Raji (cell line): ENCODE measurements around the gene PRM2.
A peak's percentile ranks its signal among the peaks of the same experiment; 100 is the strongest.

ENCODE experiments used
- POLR2A ChIP-seq: IDR thresholded peaks from 2 replicates; pipeline ENCODE4 v1.6.1; 2011; ENCODE audit warnings: low read depth, low read length, control low read depth; ENCODE audit not compliant: insufficient read depth

PRM2 gene

DNA sequence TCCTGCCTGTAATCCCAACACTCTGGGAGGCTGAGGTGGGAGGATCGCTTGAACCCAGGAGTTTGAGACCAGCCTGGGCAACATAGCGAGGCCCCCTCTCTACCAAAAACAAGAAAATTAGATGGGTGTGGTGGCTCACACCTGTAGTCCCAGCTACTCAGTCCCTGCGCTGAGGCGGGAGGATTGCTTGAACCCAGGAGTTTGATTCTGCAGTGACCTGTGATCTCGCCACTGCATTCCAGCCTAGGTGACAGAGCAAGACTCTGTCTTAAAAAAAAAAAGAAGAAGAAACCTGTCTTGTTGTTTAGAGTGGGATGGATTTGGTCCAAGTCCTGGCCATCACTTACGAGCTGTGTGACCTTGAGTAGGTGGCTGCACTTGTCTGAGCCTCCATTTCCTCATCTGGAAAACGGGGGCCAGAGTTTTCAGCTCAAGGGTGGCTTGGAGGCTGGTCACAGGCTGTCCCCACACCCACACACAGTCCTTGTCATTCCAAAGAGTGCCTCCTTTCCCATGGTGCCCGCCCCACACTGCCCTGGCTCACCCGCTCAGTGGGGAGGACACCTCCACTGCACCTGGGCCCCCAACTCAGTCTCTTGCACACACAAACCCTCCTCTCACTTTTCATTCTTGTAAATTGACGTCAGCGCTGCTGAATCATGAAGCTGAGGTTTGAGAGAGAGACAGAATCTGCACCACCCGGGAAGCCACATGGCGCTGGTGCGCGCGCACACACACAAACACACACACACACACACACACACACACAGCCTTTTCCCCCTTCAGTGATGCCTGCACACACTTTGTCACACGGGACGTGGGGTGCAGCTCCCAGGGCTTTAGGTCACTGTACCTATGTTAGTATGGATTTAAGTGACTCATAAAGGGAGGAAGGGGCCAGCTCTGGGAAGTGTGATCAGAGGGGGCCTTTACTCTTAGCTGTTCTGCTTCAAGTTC lies 24.5 kb downstream of the PRM2 start:
- peak; percentile 42 for TF ChIP-seq POLR2A

- TF ChIP-seq POLR2A: no peak; the same call in 1 of the 2 replicates
Observed at GRCh38 chr16:11250786-11251524, 25.3 kb downstream of the PRM2 start.

- peak; percentile 48; the same call in 1 of the 2 replicates for TF ChIP-seq POLR2A
Observed at GRCh38 chr16:11250091-11250785, 26.0 kb downstream of the PRM2 start.

DNA sequence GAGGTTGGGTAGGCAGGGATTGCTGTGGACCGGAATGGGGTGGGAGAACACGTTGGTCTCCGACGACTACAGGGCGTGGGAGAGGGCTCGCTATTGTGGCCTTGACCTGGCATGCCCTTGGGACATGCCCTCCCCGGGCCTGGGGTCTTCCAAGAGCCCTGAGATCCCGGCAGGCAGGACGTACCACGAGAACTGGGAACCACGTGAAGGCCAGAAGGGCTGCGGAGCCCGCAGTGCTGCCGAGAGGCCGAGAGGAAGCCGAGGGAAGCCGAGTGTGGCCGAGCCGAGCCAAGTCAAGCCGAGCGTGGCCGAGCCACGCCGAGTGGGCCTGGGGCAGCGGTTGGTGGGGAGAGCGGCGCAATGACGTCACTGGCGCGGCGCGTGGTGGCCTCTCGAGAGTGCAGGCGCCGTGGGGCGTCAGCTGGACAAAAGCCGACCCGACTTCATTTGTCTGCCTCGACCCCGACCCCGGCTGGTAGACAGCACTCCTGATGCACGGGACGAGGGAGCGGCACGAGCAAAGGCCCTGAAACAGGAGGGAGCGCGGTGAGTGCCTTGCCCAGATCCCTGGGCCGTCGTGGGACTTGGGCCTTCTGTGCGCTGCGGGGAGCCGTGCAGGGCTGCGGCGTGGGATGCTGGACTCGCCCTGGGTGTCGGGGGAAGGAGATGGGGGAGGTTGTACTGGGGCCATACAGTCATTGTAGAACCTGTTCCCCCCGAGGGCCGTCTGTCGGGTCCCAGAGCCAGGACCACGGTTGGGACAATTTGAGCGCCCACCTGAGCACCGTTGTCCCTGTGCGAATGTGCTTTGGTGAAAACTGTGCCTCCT lies 26.8 kb downstream of the PRM2 start:
- TF ChIP-seq POLR2A: no peak

- no peak for TF ChIP-seq POLR2A
Observed at GRCh38 chr16:11248133-11248532, 28.1 kb downstream of the PRM2 start.

GRCh38 chr16:11245988-11246387 lies 30.3 kb downstream of the PRM2 start:
- no peak for TF ChIP-seq POLR2A

DNA sequence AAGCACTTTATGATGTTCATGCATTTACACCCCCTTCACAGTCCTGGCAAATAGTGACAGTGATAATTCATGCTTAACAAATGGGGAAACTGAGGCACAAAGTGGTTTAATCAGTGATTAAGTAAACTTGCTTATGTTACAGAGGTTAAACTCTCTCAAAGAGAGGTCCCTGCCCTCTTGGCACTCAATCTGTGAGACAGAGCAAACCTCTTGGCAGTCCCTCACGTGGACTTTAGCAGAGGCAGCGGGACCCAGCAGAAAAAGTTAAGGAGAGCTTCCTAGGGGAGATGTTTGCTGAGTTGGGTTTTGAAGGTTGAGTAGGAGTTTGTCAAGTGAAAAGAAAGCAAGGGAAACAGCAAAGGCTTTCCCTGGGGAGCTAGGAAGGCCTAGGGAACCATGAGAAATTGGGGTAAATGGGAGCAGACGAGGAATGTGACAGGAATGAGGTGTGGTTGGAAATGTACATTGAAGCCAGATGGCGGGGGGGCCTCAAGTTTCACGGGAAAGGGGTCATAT lies 31.0 kb downstream of the PRM2 start:
- TF ChIP-seq POLR2A: no peak

- no peak for TF ChIP-seq POLR2A
Observed at GRCh38 chr16:11242658-11243057, 33.6 kb downstream of the PRM2 start.

- TF ChIP-seq POLR2A: no peak
Observed at GRCh38 chr16:11241480-11242204, 34.6 kb downstream of the PRM2 start.

GRCh38 chr16:11240636-11241473 lies 35.4 kb downstream of the PRM2 start:
- TF ChIP-seq POLR2A: no peak

DNA sequence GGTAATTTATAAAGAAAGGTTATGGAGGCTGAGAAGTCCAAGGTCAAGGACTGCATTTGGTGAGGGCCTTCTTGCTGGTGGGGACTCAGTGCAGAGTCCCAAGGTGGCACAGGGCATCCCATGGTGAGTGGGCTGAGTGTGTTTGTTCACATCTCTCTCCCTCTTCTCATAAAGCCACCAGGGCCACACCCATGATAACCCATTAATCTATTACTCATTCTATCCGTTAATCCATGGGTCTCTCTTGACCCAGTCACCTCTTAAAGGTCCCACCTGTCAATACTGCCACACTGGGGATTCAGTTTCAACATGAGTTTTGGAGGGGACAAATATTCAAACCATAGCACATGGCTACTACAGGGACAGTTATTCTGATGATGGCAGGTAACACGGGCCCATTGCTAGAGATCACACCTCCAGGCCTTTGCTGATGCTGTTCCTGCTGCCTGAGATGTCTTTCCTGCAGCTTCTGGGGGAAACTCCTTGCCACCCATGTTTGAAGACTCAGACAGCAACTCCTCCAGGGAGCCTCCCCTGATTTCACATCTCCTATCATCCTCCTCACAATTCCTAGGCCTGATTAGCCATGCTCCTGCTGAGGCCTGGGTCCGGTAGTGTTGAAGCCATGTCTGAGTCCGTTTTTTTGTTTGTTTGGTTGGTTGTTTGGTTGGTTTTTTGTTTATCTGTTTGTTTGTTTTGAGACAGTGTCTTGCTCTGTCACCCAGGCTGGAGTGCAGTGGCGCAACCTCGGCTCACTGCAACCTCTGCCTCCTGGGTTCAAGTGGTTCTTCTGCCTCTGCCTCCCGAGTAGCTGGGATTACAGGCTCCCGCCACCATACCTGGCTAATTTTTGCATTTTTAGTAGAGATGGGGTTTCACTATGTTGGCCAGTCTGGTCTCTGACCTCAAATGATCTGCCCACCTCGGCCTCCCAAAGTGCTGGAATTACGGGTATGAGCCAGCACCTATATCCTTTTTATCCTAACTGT lies 36.3 kb downstream of the PRM2 start:
- TF ChIP-seq POLR2A: no peak
